ENCODE data around the gene IMPDH1. TPM values are rescaled to one million over a fixed set of nuclear protein-coding genes. Genes with fewer than 3 reads are reported as not detected.
A peak's percentile ranks its signal among the peaks of the same experiment; 100 is the strongest.

Gene IMPDH1
- total RNA-seq, 3 donors from 2014 or later (not counting 1 experiment from before 2014, with no cell fraction given), result 77.8 to 94.1 (median 89.6) TPM

DNA sequence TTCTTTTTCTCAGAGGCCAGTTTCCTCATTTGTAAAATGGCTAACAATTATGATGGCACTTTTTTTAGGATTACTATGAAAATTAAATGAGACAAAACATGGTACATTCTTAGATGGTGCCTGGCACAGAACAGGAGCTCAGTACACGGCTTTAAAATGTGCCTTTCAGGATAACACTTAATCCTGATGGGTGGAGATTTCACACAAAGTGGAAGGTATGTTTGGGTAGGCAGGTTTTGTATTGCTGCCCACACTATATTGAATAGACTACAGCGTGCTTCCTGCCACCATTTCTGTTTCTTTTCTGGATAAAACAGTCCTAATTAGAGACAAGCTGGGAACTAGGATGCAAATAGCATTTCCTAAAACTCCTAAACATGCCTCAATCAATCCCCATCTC, 22.0 kb upstream of the IMPDH1 start:
- H3K27me3 Mint-ChIP-seq (ENCODE audit: low read depth in 2 of 2), result peaks cover 18 to 23% of the 10 kb centered on the region in 2 donors
- H3K36me3 Mint-ChIP-seq, result no peaks in the 10 kb centered on the region
- H3K36me3 ChIP-seq (ENCODE audit: control insufficient read depth, insufficient read depth, low read length), result no peaks in the 10 kb centered on the region
- peaks cover 2% of the 10 kb centered on the region for H3K27me3 ChIP-seq (ENCODE audit: control insufficient read depth, insufficient read depth, low read length)
- no peak overlapping the region for H3K27ac ChIP-seq (ENCODE audit: low read length)
- H3K4me1 ChIP-seq (ENCODE audit: control insufficient read depth, insufficient read depth, low read length), result no peaks in the 10 kb centered on the region
- H3K4me3 ChIP-seq (ENCODE audit: low read length), result no peak overlapping the region
- H3K9me3 Mint-ChIP-seq, result no peaks in the 10 kb centered on the region
- intact Hi-C loops (cut with micrococcal nuclease), result no loop called here
- H3K4me3 Mint-ChIP-seq, result no peak overlapping the region
- no peak overlapping the region for H3K27ac Mint-ChIP-seq
- no peak for TF ChIP-seq CTCF (IDR thresholded peaks at IDR 0.05)
- WGBS (ENCODE audit: insufficient coverage), result 88% methylated on average over 2 of the region's 2 CpGs
- no peaks in the 10 kb centered on the region for H3K4me1 Mint-ChIP-seq
- H3K9me3 ChIP-seq (ENCODE audit: control insufficient read depth, insufficient read depth, low read length), result no peaks in the 10 kb centered on the region
- DNase-seq (no peak), ATAC-seq (no peak)

GRCh38 chr7:128431221-128431620, 21.4 kb upstream of the IMPDH1 start:
- H3K9me3 ChIP-seq (ENCODE audit: control insufficient read depth, insufficient read depth, low read length), result no peaks in the 10 kb centered on the region
- no peaks in the 10 kb centered on the region for H3K4me1 ChIP-seq (ENCODE audit: control insufficient read depth, insufficient read depth, low read length)
- H3K36me3 ChIP-seq (ENCODE audit: control insufficient read depth, insufficient read depth, low read length), result no peaks in the 10 kb centered on the region
- H3K27ac ChIP-seq (ENCODE audit: low read length), result no peak overlapping the region
- H3K4me1 Mint-ChIP-seq, result no peaks in the 10 kb centered on the region
- DNase-seq (no peak), ATAC-seq (no peak)
- no peak for TF ChIP-seq CTCF (IDR thresholded peaks at IDR 0.05)
- H3K4me3 ChIP-seq (ENCODE audit: low read length), result no peak overlapping the region
- H3K27me3 ChIP-seq (ENCODE audit: control insufficient read depth, insufficient read depth, low read length), result peaks cover 2% of the 10 kb centered on the region
- intact Hi-C loops (cut with micrococcal nuclease), result no loop called here
- H3K36me3 Mint-ChIP-seq, result no peaks in the 10 kb centered on the region
- no peak overlapping the region for H3K4me3 Mint-ChIP-seq
- no peaks in the 10 kb centered on the region for H3K9me3 Mint-ChIP-seq
- 86% methylated on average over 5 of the region's 6 CpGs for WGBS (ENCODE audit: insufficient coverage)
- no peak overlapping the region for H3K27ac Mint-ChIP-seq
- peaks cover 18 to 23% of the 10 kb centered on the region in 2 donors for H3K27me3 Mint-ChIP-seq (ENCODE audit: low read depth in 2 of 2)

DNA sequence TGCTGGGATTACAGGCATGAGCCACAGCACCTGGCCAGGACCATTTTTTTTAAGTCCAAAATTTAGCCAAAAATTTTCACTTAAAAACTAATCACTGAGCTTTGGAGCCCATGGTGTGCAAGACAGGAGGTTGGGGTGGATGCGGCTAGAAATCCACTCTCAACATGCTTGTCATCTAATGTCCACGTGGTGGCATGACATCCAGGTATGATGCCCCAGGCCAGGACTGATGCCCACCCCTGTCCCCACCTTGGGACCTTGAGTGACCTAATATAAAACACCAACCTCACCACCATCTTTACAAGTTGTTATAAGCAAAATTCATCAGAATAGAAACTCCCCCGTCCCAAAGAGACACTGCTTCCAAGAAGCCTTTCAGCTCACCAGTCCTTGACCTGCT, 20.4 kb upstream of the IMPDH1 start:
- no peak for ATAC-seq
- H3K9me3 Mint-ChIP-seq, result no peaks in the 10 kb centered on the region
- WGBS (ENCODE audit: insufficient coverage), result 87% methylated on average over 3 of the region's 3 CpGs
- no peak overlapping the region for H3K27ac ChIP-seq (ENCODE audit: low read length)
- no peaks in the 10 kb centered on the region for H3K4me1 Mint-ChIP-seq
- H3K4me3 Mint-ChIP-seq, result no peak overlapping the region
- no peaks in the 10 kb centered on the region for H3K36me3 Mint-ChIP-seq
- no peaks in the 10 kb centered on the region for H3K4me1 ChIP-seq (ENCODE audit: control insufficient read depth, insufficient read depth, low read length)
- no peaks in the 10 kb centered on the region for H3K36me3 ChIP-seq (ENCODE audit: control insufficient read depth, insufficient read depth, low read length)
- H3K27me3 Mint-ChIP-seq (ENCODE audit: low read depth in 2 of 2), result peaks cover 14 to 23% of the 10 kb centered on the region in 2 donors
- H3K4me3 ChIP-seq (ENCODE audit: low read length), result no peak overlapping the region
- intact Hi-C loops (cut with micrococcal nuclease), result no loop called here
- H3K9me3 ChIP-seq (ENCODE audit: control insufficient read depth, insufficient read depth, low read length), result no peaks in the 10 kb centered on the region
- TF ChIP-seq CTCF (IDR thresholded peaks at IDR 0.05), result no peak
- H3K27ac Mint-ChIP-seq, result no peak overlapping the region
- H3K27me3 ChIP-seq (ENCODE audit: control insufficient read depth, insufficient read depth, low read length), result peaks cover 2% of the 10 kb centered on the region
- DNase-seq, result no peak

GRCh38 chr7:128427289-128427891, 17.6 kb upstream of the IMPDH1 start:
- peaks cover 14 to 19% of the 10 kb centered on the region in 2 donors for H3K4me1 Mint-ChIP-seq
- WGBS (ENCODE audit: insufficient coverage), result 28% methylated on average over 6 of the region's 7 CpGs
- intact Hi-C loops (cut with micrococcal nuclease), result loop anchor here (1.0 to 2.0 kb wide), 2 partner anchors 32 to 455 kb away; no protein-coding TSS in a partner anchor
- H3K9me3 Mint-ChIP-seq, result no peaks in the 10 kb centered on the region
- DNase-seq (peak in 1 of 2 donors; percentile 80), ATAC-seq (peak; percentile 28 to 51 (median 36))
- H3K36me3 Mint-ChIP-seq, result no peaks in the 10 kb centered on the region
- Histone ChIP-seq H3K27ac (ENCODE audit: low read length) (no peak overlapping the region), H3K9me3 (ENCODE audit: control insufficient read depth, insufficient read depth, low read length) (no peaks in the 10 kb centered on the region), H3K4me1 (ENCODE audit: control insufficient read depth, insufficient read depth, low read length) (peaks cover 15% of the 10 kb centered on the region), H3K4me3 (ENCODE audit: low read length) (no peak overlapping the region), H3K27me3 (ENCODE audit: control insufficient read depth, insufficient read depth, low read length) (peaks cover 2% of the 10 kb centered on the region), H3K36me3 (ENCODE audit: control insufficient read depth, insufficient read depth, low read length) (no peaks in the 10 kb centered on the region)
- no peak overlapping the region for H3K27ac Mint-ChIP-seq
- TF ChIP-seq CTCF (IDR thresholded peaks at IDR 0.05), result peak; percentile 88
- no peak overlapping the region for H3K4me3 Mint-ChIP-seq
- peaks cover 7 to 15% of the 10 kb centered on the region in 2 donors for H3K27me3 Mint-ChIP-seq (ENCODE audit: low read depth in 2 of 2)
